Hepatocyte (in vitro differentiated cells): ENCODE results near the gene OR5B21. TPM values are rescaled to one million over a fixed set of nuclear protein-coding genes. Genes with fewer than 3 reads are reported as not detected.

Source experiments
- DNase-seq: peaks from one replicate; pipeline ENCODE4 v3.0.0-alpha.2; 2016; ENCODE audit warnings: low spot score
- H2AFZ ChIP-seq: fragments of 200-600 bp; sonication (generic); 2 replicates; pipeline ENCODE4 v1.6.0; 2016; ENCODE audit warnings: antibody characterized with exemption, mild to moderate bottlenecking
- H3K27ac ChIP-seq: fragments of 200-600 bp; sonication (generic); 2 replicates; pipeline ENCODE4 v1.5.1; 2016; ENCODE audit warnings: mild to moderate bottlenecking
- H3K27me3 ChIP-seq: fragments of 200-600 bp; sonication (generic); 2 replicates; pipeline ENCODE4 v1.6.1; 2016
- H3K36me3 ChIP-seq: fragments of 200-600 bp; sonication (generic); replicated peaks from 2 replicates; pipeline ENCODE4 v1.5.1; 2016; ENCODE audit warnings: low read depth; ENCODE audit not compliant: insufficient read depth
- H3K4me1 ChIP-seq: fragments of 200-600 bp; sonication (generic); 2 replicates; pipeline ENCODE4 v1.5.1; 2016; ENCODE audit warnings: mild to moderate bottlenecking, moderate library complexity; ENCODE audit not compliant: insufficient read depth
- H3K4me2 ChIP-seq: fragments of 200-600 bp; sonication (generic); 2 replicates; pipeline ENCODE4 v1.6.0; 2016
- H3K4me3 ChIP-seq: fragments of 200-600 bp; sonication (generic); 2 replicates; pipeline ENCODE4 v1.5.1; 2016; ENCODE audit warnings: mild to moderate bottlenecking
- H3K79me2 ChIP-seq: fragments of 200-600 bp; sonication (generic); 2 replicates; pipeline ENCODE4 v1.6.0; 2017; ENCODE audit warnings: mild to moderate bottlenecking
- H3K9me2 ChIP-seq: fragments of 200-600 bp; sonication (generic); replicated peaks from 2 replicates; pipeline ENCODE4 v1.6.0; 2017; ENCODE audit warnings: mild to moderate bottlenecking; ENCODE audit not compliant: insufficient read depth
- H3K9me3 ChIP-seq: fragments of 200-600 bp; sonication (generic); 2 replicates; pipeline ENCODE4 v1.5.1; 2016; ENCODE audit warnings: low read depth, mild to moderate bottlenecking
- H4K20me1 ChIP-seq: fragments of 200-600 bp; sonication (generic); 2 replicates; pipeline ENCODE4 v1.6.0; 2016; ENCODE audit warnings: mild to moderate bottlenecking; ENCODE audit not compliant: insufficient read depth, poor library complexity, severe bottlenecking
- CTCF ChIP-seq: fragments of 200-600 bp; sonication (generic); IDR thresholded peaks from 2 replicates; pipeline ENCODE4 v1.5.1; 2016; ENCODE audit warnings: antibody characterized with exemption, mild to moderate bottlenecking; ENCODE audit not compliant: poor library complexity
- EZH2 ChIP-seq: fragments of 200-600 bp; sonication (generic); IDR thresholded peaks from 2 replicates; pipeline ENCODE4 v1.6.1; 2016; ENCODE audit warnings: antibody characterized with exemption, mild to moderate bottlenecking, borderline replicate concordance
- EZH2phosphoT487 ChIP-seq: fragments of 200-600 bp; sonication (generic); IDR thresholded peaks from one replicate; pipeline ENCODE4 v1.6.1; 2018; ENCODE audit warnings: antibody characterized with exemption, mild to moderate bottlenecking, low read depth, moderate library complexity; ENCODE audit not compliant: unreplicated experiment, severe bottlenecking
- WGBS: methylation state at CpG from one replicate; pipeline ENCODE4 v1.1.6; 2016; ENCODE audit warnings: low lambda C conversion rate; ENCODE audit errors: missing lambda C conversion rate; 5-methylcytosine and 5-hydroxymethylcytosine counted together
- polyA plus RNA-seq: library from polyadenylated mRNA; unstranded; fragments of >200 nt; fragmentation: Nextera tagmentation; extraction: Ambion mirVana; gene quantifications from 2 replicates; pipeline ENCODE4 v1.2.1, GENCODE V29; 2016
- total RNA-seq: library from RNA; depleted of rRNA; stranded (reverse); fragments of >200 nt; gene quantifications from 2 replicates; pipeline ENCODE4 v1.2.3, GENCODE V29; 2014

Gene OR5B21
- total and polyA plus RNA-seq, 2 experiments from 2014 or later = not detected

DNA sequence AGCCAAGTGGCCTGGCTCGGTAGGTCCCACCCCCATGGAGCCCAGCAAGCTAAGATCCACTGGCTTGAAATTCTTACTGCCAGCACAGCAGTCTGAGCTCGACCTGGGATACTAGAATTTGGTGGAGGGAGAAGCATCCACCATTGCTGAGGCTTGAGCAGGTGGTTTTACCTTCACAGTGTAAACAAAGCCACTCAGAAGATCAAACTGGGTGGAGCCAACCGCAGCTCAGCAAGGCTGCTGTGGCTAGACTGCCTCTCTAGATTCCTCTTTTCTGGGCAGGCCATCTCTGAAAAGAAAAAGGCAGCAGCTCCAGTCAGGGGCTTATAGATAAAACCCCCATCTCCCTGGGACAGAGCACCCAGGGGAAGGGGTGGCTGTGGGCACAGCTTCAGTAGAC is 22.3 kb upstream of the OR5B21 start:
- no peak overlapping the region for H3K27ac ChIP-seq
- WGBS = 94% methylated on average over 3 of the region's 3 CpGs

DNA sequence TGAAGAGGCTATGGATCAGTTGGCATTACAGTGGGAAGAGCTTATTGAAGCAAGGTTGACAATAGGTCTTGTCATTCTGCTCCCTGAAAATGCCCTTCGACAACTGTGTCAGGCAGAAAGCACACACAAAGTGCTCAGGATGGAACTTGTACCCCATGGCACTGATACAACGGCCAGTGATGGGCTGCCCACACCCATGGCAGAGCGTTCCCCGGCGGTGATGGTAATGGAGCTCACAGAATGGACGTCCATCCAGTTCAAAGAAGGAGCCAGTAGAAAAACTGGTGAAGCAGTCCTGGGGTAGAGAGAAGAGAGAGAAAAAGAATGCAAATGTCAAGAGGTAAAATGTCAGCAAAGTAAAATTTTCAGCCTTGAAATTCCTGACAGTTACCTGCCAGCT is 19.5 kb upstream of the OR5B21 start:
- DNase-seq = no peak
- WGBS = 92% methylated on average over 6 of the region's 6 CpGs
- no peak overlapping the region for H2AFZ ChIP-seq
- no peaks in the 10 kb centered on the region for H3K27me3 ChIP-seq
- H4K20me1 ChIP-seq = no peaks in the 10 kb centered on the region
- H3K4me2 ChIP-seq = no peak overlapping the region
- H3K4me1 ChIP-seq = peaks cover 3% of the 10 kb centered on the region
- TF ChIP-seq CTCF = no peak
- H3K9me3 ChIP-seq = no peaks in the 10 kb centered on the region
- H3K79me2 ChIP-seq = no peaks in the 10 kb centered on the region
- no peaks in the 10 kb centered on the region for H3K36me3 ChIP-seq
- no peaks in the 10 kb centered on the region for H3K9me2 ChIP-seq
- H3K4me3 ChIP-seq = no peak overlapping the region
- H3K27ac ChIP-seq = no peak overlapping the region

More for the DNA sequence above, 22.3 kb upstream of the OR5B21 start:
- DNase-seq = no peak
- no peaks in the 10 kb centered on the region for H3K27me3 ChIP-seq
- H2AFZ ChIP-seq = no peak overlapping the region
- H3K4me3 ChIP-seq = no peak overlapping the region
- H3K36me3 ChIP-seq = no peaks in the 10 kb centered on the region
- H4K20me1 ChIP-seq = no peaks in the 10 kb centered on the region
- H3K9me3 ChIP-seq = no peaks in the 10 kb centered on the region
- H3K79me2 ChIP-seq = no peaks in the 10 kb centered on the region
- H3K9me2 ChIP-seq = no peaks in the 10 kb centered on the region
- H3K4me1 ChIP-seq = no peaks in the 10 kb centered on the region
- H3K4me2 ChIP-seq = no peak overlapping the region
- no peak for TF ChIP-seq CTCF
- TF ChIP-seq EZH2phosphoT487 = no peak
- no peak for TF ChIP-seq EZH2

- H4K20me1 ChIP-seq = no peaks in the 10 kb centered on the region
- no peak overlapping the region for H3K4me2 ChIP-seq
- no peaks in the 10 kb centered on the region for H3K9me2 ChIP-seq
- H3K9me3 ChIP-seq = no peaks in the 10 kb centered on the region
- no peak overlapping the region for H3K4me3 ChIP-seq
- H2AFZ ChIP-seq = no peak overlapping the region
- H3K27me3 ChIP-seq = no peaks in the 10 kb centered on the region
- no peaks in the 10 kb centered on the region for H3K79me2 ChIP-seq
- no peak for DNase-seq
- 79% methylated on average over 3 of the region's 3 CpGs for WGBS
- H3K36me3 ChIP-seq = no peaks in the 10 kb centered on the region
- peaks cover 3% of the 10 kb centered on the region for H3K4me1 ChIP-seq
- no peak for TF ChIP-seq EZH2phosphoT487
- TF ChIP-seq CTCF = no peak
- no peak for TF ChIP-seq EZH2
- no peak overlapping the region for H3K27ac ChIP-seq
These were observed 18.8 kb upstream of the OR5B21 start for GRCh38 chr11:58526721-58527120.

DNA sequence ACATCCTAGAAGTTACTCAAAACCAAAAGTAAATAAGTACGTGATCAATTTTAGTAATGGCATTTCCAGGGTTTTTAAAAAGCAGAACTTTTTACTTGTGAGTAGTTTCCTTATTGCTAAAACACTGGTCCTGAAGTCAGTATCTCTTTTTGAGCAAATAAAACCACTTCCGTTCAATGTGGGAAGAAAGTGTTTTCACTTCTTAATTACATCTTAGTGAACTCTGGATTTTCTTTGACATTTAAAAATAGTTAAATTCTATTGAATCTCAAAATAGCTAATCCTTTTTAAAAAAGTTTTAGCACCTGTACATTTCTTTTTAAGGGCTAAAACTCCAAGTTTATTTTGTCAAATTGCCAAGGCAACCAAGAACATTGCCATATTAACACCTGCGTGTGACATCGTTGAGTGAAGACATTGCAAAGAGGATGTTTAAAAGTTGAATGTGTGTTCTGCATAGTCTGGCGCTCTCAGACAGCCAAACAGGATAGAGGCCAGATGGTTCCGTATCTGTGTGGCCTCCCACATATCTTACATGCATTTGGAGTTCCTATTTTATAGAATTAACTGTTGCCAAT is 17.2 kb upstream of the OR5B21 start:
- Histone ChIP-seq H3K27ac (no peak overlapping the region), H3K4me1 (peaks cover 3% of the 10 kb centered on the region), H4K20me1 (no peaks in the 10 kb centered on the region), H3K36me3 (no peaks in the 10 kb centered on the region), H3K27me3 (no peaks in the 10 kb centered on the region), H3K9me3 (no peaks in the 10 kb centered on the region), H3K79me2 (no peaks in the 10 kb centered on the region), H3K4me3 (no peak overlapping the region), H2AFZ (no peak overlapping the region), H3K4me2 (no peak overlapping the region), H3K9me2 (no peaks in the 10 kb centered on the region)
- no peak for DNase-seq
- TF ChIP-seq CTCF (no peak), EZH2phosphoT487 (no peak), EZH2 (no peak)
- WGBS = 62% methylated on average over 6 of the region's 6 CpGs
